ENCODE results near the gene TTC6. TPM values are rescaled to one million over a fixed set of nuclear protein-coding genes. Genes with fewer than 3 reads are reported as not detected.

Gene TTC6
- polyA plus RNA-seq, 1 donor from 2014 or later: not detected

- H3K4me1 Mint-ChIP-seq: no peaks in the 10 kb centered on the region
- peaks cover under 1% of the 10 kb centered on the region for H3K36me3 Mint-ChIP-seq
- no peak overlapping the region for H3K27ac Mint-ChIP-seq
- H3K4me3 Mint-ChIP-seq: no peak overlapping the region
- peaks cover 2 to 7% (median 7%) of the 10 kb centered on the region in 3 donors for H3K9me3 Mint-ChIP-seq
- H3K27me3 Mint-ChIP-seq: peaks cover 1% of the 10 kb centered on the region
These were observed 22.1 kb upstream of the TTC6 start for GRCh38 chr14:37573356-37573755.

GRCh38 chr14:37579274-37579673 is 16.2 kb upstream of the TTC6 start:
- Mint-ChIP-seq H3K27me3 (peaks cover 1% of the 10 kb centered on the region), H3K27ac (no peak overlapping the region), H3K9me3 (no peaks in the 10 kb centered on the region), H3K36me3 (peaks cover 2% of the 10 kb centered on the region), H3K4me1 (no peaks in the 10 kb centered on the region), H3K4me3 (no peak overlapping the region)

GRCh38 chr14:37580146-37580545 is 15.3 kb upstream of the TTC6 start:
- Mint-ChIP-seq H3K27me3 (peaks cover 5% of the 10 kb centered on the region), H3K4me3 (no peak overlapping the region), H3K9me3 (no peaks in the 10 kb centered on the region), H3K36me3 (peaks cover 2% of the 10 kb centered on the region), H3K4me1 (no peaks in the 10 kb centered on the region), H3K27ac (no peak overlapping the region)

- Mint-ChIP-seq H3K27me3 (peaks cover 19% of the 10 kb centered on the region), H3K4me3 (no peak overlapping the region), H3K27ac (no peak overlapping the region), H3K9me3 (peaks cover 0 to 2% (median 2%) of the 10 kb centered on the region in 3 donors), H3K4me1 (no peaks in the 10 kb centered on the region), H3K36me3 (no peaks in the 10 kb centered on the region)
These were observed 11.8 kb upstream of the TTC6 start for GRCh38 chr14:37583358-37584210.

GRCh38 chr14:37584211-37585100 is 11.0 kb upstream of the TTC6 start:
- Mint-ChIP-seq H3K27ac (no peak overlapping the region), H3K4me1 (peaks cover 0 to 1% (median 0%) of the 10 kb centered on the region in 3 donors), H3K36me3 (no peaks in the 10 kb centered on the region), H3K27me3 (peaks cover 26% of the 10 kb centered on the region), H3K9me3 (peaks cover 2 to 6% (median 2%) of the 10 kb centered on the region in 3 donors), H3K4me3 (no peak overlapping the region)

GRCh38 chr14:37585101-37585511 is 10.3 kb upstream of the TTC6 start:
- Mint-ChIP-seq H3K36me3 (no peaks in the 10 kb centered on the region), H3K4me1 (peaks cover 0 to 1% (median 0%) of the 10 kb centered on the region in 3 donors), H3K27me3 (peaks cover 29% of the 10 kb centered on the region), H3K4me3 (no peak overlapping the region), H3K27ac (no peak overlapping the region), H3K9me3 (peaks cover 2 to 7% (median 2%) of the 10 kb centered on the region in 3 donors)

- Mint-ChIP-seq H3K27ac (no peak overlapping the region), H3K4me1 (peaks cover 0 to 1% (median 0%) of the 10 kb centered on the region in 3 donors), H3K9me3 (peaks cover 2 to 7% (median 2%) of the 10 kb centered on the region in 3 donors)
These were observed 9.2 kb upstream of the TTC6 start for GRCh38 chr14:37585971-37586796.

GRCh38 chr14:37586797-37587130 is 8.7 kb upstream of the TTC6 start:
- H3K9me3 Mint-ChIP-seq: peaks cover 2 to 7% (median 2%) of the 10 kb centered on the region in 3 donors
- peaks cover 40% of the 10 kb centered on the region for H3K27me3 Mint-ChIP-seq
- peaks cover 0 to 1% (median 0%) of the 10 kb centered on the region in 3 donors for H3K4me1 Mint-ChIP-seq
- H3K36me3 Mint-ChIP-seq: peaks cover 2% of the 10 kb centered on the region
- no peak overlapping the region for H3K27ac Mint-ChIP-seq
- no peak overlapping the region for H3K4me3 Mint-ChIP-seq

More at GRCh38 chr14:37585971-37586796, 9.2 kb upstream of the TTC6 start:
- no peak overlapping the region for H3K4me3 Mint-ChIP-seq
- peaks cover under 1% of the 10 kb centered on the region for H3K36me3 Mint-ChIP-seq
- H3K27me3 Mint-ChIP-seq: peaks cover 37% of the 10 kb centered on the region

GRCh38 chr14:37587131-37587803 is 8.2 kb upstream of the TTC6 start:
- Mint-ChIP-seq H3K4me3 (no peak overlapping the region), H3K27ac (no peak overlapping the region), H3K9me3 (peaks cover 2 to 7% (median 2%) of the 10 kb centered on the region in 3 donors), H3K27me3 (peaks cover 42% of the 10 kb centered on the region), H3K4me1 (peaks cover 0 to 1% (median 0%) of the 10 kb centered on the region in 3 donors), H3K36me3 (peaks cover 2% of the 10 kb centered on the region)

- peaks cover 48% of the 10 kb centered on the region for H3K27me3 Mint-ChIP-seq
- H3K4me3 Mint-ChIP-seq: no peak overlapping the region
- no peak overlapping the region for H3K27ac Mint-ChIP-seq
- H3K4me1 Mint-ChIP-seq: peaks cover 0 to 1% (median 0%) of the 10 kb centered on the region in 3 donors
- H3K9me3 Mint-ChIP-seq: peaks cover 2 to 7% (median 2%) of the 10 kb centered on the region in 3 donors
- H3K36me3 Mint-ChIP-seq: peaks cover 2% of the 10 kb centered on the region
These were observed 7.4 kb upstream of the TTC6 start for GRCh38 chr14:37587881-37588666.

GRCh38 chr14:37588667-37588955 is 6.8 kb upstream of the TTC6 start:
- no peak overlapping the region for H3K27ac Mint-ChIP-seq
- no peak overlapping the region for H3K4me3 Mint-ChIP-seq
- H3K27me3 Mint-ChIP-seq: peaks cover 52% of the 10 kb centered on the region
- peaks cover 2 to 7% (median 2%) of the 10 kb centered on the region in 3 donors for H3K9me3 Mint-ChIP-seq
- peaks cover 2% of the 10 kb centered on the region for H3K36me3 Mint-ChIP-seq
- H3K4me1 Mint-ChIP-seq: peaks cover 0 to 1% (median 0%) of the 10 kb centered on the region in 3 donors

GRCh38 chr14:37588956-37589714 is 6.3 kb upstream of the TTC6 start:
- H3K27ac Mint-ChIP-seq: peak overlapping the region in 1 of 3 donors; percentile 33
- peaks cover 2% of the 10 kb centered on the region for H3K36me3 Mint-ChIP-seq
- H3K9me3 Mint-ChIP-seq: peaks cover 2 to 7% (median 5%) of the 10 kb centered on the region in 3 donors
- H3K4me3 Mint-ChIP-seq: peak overlapping the region in 1 of 4 donors; percentile 15
- H3K4me1 Mint-ChIP-seq: peaks cover 0 to 2% (median 2%) of the 10 kb centered on the region in 3 donors
- H3K27me3 Mint-ChIP-seq: peaks cover 54% of the 10 kb centered on the region
